ENCODE data around the gene SLC7A14. TPM values are rescaled to one million over a fixed set of nuclear protein-coding genes. Genes with fewer than 3 reads are reported as not detected.

Gene SLC7A14
- total and polyA plus RNA-seq, 2 donors (not counting 1 experiment from before 2014, with no cell fraction given) = not detected

- no peak overlapping the region for H3K27ac Mint-ChIP-seq
- Histone ChIP-seq H3K4me1 (ENCODE audit: control insufficient read depth in 2 of 2, insufficient read depth in 2 of 2, low read length in 2 of 2) (no peaks in the 10 kb centered on the region), H3K4me3 (ENCODE audit: control extremely low read depth in 1 of 5, extremely low read depth in 1 of 5, insufficient read depth in 1 of 5, low read depth in 2 of 5, low read length in 4 of 5) (no peak overlapping the region), H3K9me3 (ENCODE audit: control extremely low read depth in 1 of 3, control insufficient read depth in 2 of 3, insufficient read depth in 1 of 3, low read length in 2 of 3) (no peaks in the 10 kb centered on the region), H3K36me3 (replicated peaks in 1 of 2; ENCODE audit: control extremely low read depth in 1 of 2, control insufficient read depth in 1 of 2, extremely low read depth in 1 of 2, insufficient read depth in 2 of 2, low read length in 1 of 2) (no peaks in the 10 kb centered on the region), H3K79me2 (ENCODE audit: control insufficient read depth, insufficient read depth, low read length) (no peaks in the 10 kb centered on the region), H3K27ac (ENCODE audit: low read length in 2 of 2) (no peak overlapping the region), H3K9ac (ENCODE audit: low read length) (no peak overlapping the region), H3K27me3 (replicated peaks in 1 of 4; ENCODE audit: control extremely low read depth in 1 of 4, control insufficient read depth in 3 of 4, insufficient read depth in 4 of 4, low read length in 3 of 4) (peaks cover 0 to 6% (median under 1%) of the 10 kb centered on the region in 4 experiments), H3K4me2 (replicated peaks; ENCODE audit: low read depth, low read length, poor library complexity, severe bottlenecking) (no peak overlapping the region), H2AFZ (ENCODE audit: insufficient read depth, low read depth, low read length, poor library complexity, severe bottlenecking) (no peak overlapping the region), H4K20me1 (ENCODE audit: control insufficient read depth, insufficient read depth, low read length, poor library complexity, severe bottlenecking) (no peaks in the 10 kb centered on the region)
- intact Hi-C loops (cut with micrococcal nuclease) = no loop called here
- no peaks in the 10 kb centered on the region for H3K9me3 Mint-ChIP-seq (ENCODE audit: insufficient read depth)
- DNase-seq (no peak), ATAC-seq (ENCODE audit: low read depth) (no peak)
- CTCF ChIA-PET = no interaction called here
- WGBS (ENCODE audit: insufficient coverage) = 87% methylated on average over 6 of the region's 7 CpGs
- peaks cover 45% of the 10 kb centered on the region for H3K27me3 Mint-ChIP-seq
- POLR2A ChIA-PET = no interaction called here
- H3K4me1 Mint-ChIP-seq = no peaks in the 10 kb centered on the region
- TF ChIP-seq CTCF (IDR thresholded peaks at IDR 0.05) (no peak), EZH2 (IDR thresholded peaks at IDR 0.05; ENCODE audit: borderline replicate concordance, insufficient read depth, low read depth, low read length, poor library complexity, severe bottlenecking) (no peak)
- no peak overlapping the region for H3K4me3 Mint-ChIP-seq
Measured at GRCh38 chr3:170531657-170532335, 54.1 kb downstream of the SLC7A14 start.

- no peaks in the 10 kb centered on the region for H3K4me1 Mint-ChIP-seq
- POLR2A ChIA-PET = no interaction called here
- ATAC-seq (ENCODE audit: low read depth) = no peak
- no peak for DNase-seq
- Histone ChIP-seq H3K4me2 (replicated peaks; ENCODE audit: low read depth, low read length, poor library complexity, severe bottlenecking) (no peak overlapping the region), H3K36me3 (replicated peaks in 1 of 2; ENCODE audit: control extremely low read depth in 1 of 2, control insufficient read depth in 1 of 2, extremely low read depth in 1 of 2, insufficient read depth in 2 of 2, low read length in 1 of 2) (no peaks in the 10 kb centered on the region), H3K4me1 (ENCODE audit: control insufficient read depth in 2 of 2, insufficient read depth in 2 of 2, low read length in 2 of 2) (no peaks in the 10 kb centered on the region), H3K27me3 (replicated peaks in 1 of 4; ENCODE audit: control extremely low read depth in 1 of 4, control insufficient read depth in 3 of 4, insufficient read depth in 4 of 4, low read length in 3 of 4) (peaks cover 0 to 6% (median 0%) of the 10 kb centered on the region in 4 experiments), H3K9me3 (ENCODE audit: control extremely low read depth in 1 of 3, control insufficient read depth in 2 of 3, insufficient read depth in 1 of 3, low read length in 2 of 3) (no peaks in the 10 kb centered on the region), H3K79me2 (ENCODE audit: control insufficient read depth, insufficient read depth, low read length) (no peaks in the 10 kb centered on the region), H2AFZ (ENCODE audit: insufficient read depth, low read depth, low read length, poor library complexity, severe bottlenecking) (no peak overlapping the region), H3K27ac (ENCODE audit: low read length in 2 of 2) (no peak overlapping the region), H3K9ac (ENCODE audit: low read length) (no peak overlapping the region), H3K4me3 (ENCODE audit: control extremely low read depth in 1 of 5, extremely low read depth in 1 of 5, insufficient read depth in 1 of 5, low read depth in 2 of 5, low read length in 4 of 5) (no peak overlapping the region), H4K20me1 (ENCODE audit: control insufficient read depth, insufficient read depth, low read length, poor library complexity, severe bottlenecking) (no peaks in the 10 kb centered on the region)
- intact Hi-C loops (cut with micrococcal nuclease) = no loop called here
- no peak overlapping the region for H3K4me3 Mint-ChIP-seq
- CTCF ChIA-PET = no interaction called here
- H3K27ac Mint-ChIP-seq = no peak overlapping the region
- peaks cover 44% of the 10 kb centered on the region for H3K27me3 Mint-ChIP-seq
- no peak for TF ChIP-seq EZH2 (IDR thresholded peaks at IDR 0.05; ENCODE audit: borderline replicate concordance, insufficient read depth, low read depth, low read length, poor library complexity, severe bottlenecking)
- no peak for TF ChIP-seq CTCF (IDR thresholded peaks at IDR 0.05)
- no peaks in the 10 kb centered on the region for H3K9me3 Mint-ChIP-seq (ENCODE audit: insufficient read depth)
- 66% methylated on average over 6 of the region's 6 CpGs for WGBS (ENCODE audit: insufficient coverage)
Measured at GRCh38 chr3:170531054-170531453, 54.8 kb downstream of the SLC7A14 start.
